Measurements from ENCODE around the gene PDE4B.

PDE4B gene

GRCh38 chr1:66265268-66265667, 472.6 kb downstream of the PDE4B start:
- no peak for DNase-seq (ENCODE audit: low spot score)

- no peak for DNase-seq (ENCODE audit: low spot score)
Observed at GRCh38 chr1:66265796-66266195, 473.1 kb downstream of the PDE4B start.

- DNase-seq (ENCODE audit: low spot score) = no peak
Observed at GRCh38 chr1:66266350-66266749, 473.7 kb downstream of the PDE4B start.

GRCh38 chr1:66266756-66267155, 474.1 kb downstream of the PDE4B start:
- DNase-seq (ENCODE audit: low spot score) = no peak

GRCh38 chr1:66267201-66267940, 474.7 kb downstream of the PDE4B start:
- no peak for DNase-seq (ENCODE audit: low spot score)

- DNase-seq (ENCODE audit: low spot score) = no peak
Observed at GRCh38 chr1:66269222-66269621, 476.5 kb downstream of the PDE4B start.

- DNase-seq (ENCODE audit: low spot score) = no peak
Observed at GRCh38 chr1:66270119-66270812, 477.6 kb downstream of the PDE4B start.

GRCh38 chr1:66271216-66271903, 478.7 kb downstream of the PDE4B start:
- no peak for DNase-seq (ENCODE audit: low spot score)

GRCh38 chr1:66271904-66272254, 479.2 kb downstream of the PDE4B start:
- DNase-seq (ENCODE audit: low spot score) = no peak

- no peak for DNase-seq (ENCODE audit: low spot score)
Observed at GRCh38 chr1:66273656-66274055, 481.0 kb downstream of the PDE4B start.

GRCh38 chr1:66274634-66275033, 481.9 kb downstream of the PDE4B start:
- DNase-seq (ENCODE audit: low spot score) = peak; percentile 56

- DNase-seq (ENCODE audit: low spot score) = peak; percentile 58
Observed at GRCh38 chr1:66275083-66275482, 482.4 kb downstream of the PDE4B start.

- peak; percentile 48 for DNase-seq (ENCODE audit: low spot score)
Observed at GRCh38 chr1:66275601-66276023, 482.9 kb downstream of the PDE4B start.

- DNase-seq (ENCODE audit: low spot score) = peak; percentile 86
Observed at GRCh38 chr1:66276218-66276617, 483.5 kb downstream of the PDE4B start.

GRCh38 chr1:66278260-66279021, 485.7 kb downstream of the PDE4B start:
- peak; percentile 31 for DNase-seq (ENCODE audit: low spot score)

GRCh38 chr1:66281808-66282207, 489.1 kb downstream of the PDE4B start:
- DNase-seq (ENCODE audit: low spot score) = no peak

- DNase-seq (ENCODE audit: low spot score) = peak; percentile 93
Observed at GRCh38 chr1:66282343-66282852, 489.7 kb downstream of the PDE4B start.

- DNase-seq (ENCODE audit: low spot score) = no peak
Observed at GRCh38 chr1:66282891-66283621, 490.4 kb downstream of the PDE4B start.

GRCh38 chr1:66283622-66284041, 490.9 kb downstream of the PDE4B start:
- peak; percentile 89 for DNase-seq (ENCODE audit: low spot score)

- DNase-seq (ENCODE audit: low spot score) = no peak
Observed at GRCh38 chr1:66284746-66285145, 492.1 kb downstream of the PDE4B start.

- no peak for DNase-seq (ENCODE audit: low spot score)
Observed at GRCh38 chr1:66285618-66286270, 493.0 kb downstream of the PDE4B start.

Measured in activated CD4-positive, alpha-beta T cell treated with anti-CD3 and anti-CD28 coated beads, Interleukin-2, Interleukin-4, amounts not matched to agents 100 ng/mL and 50 ng/mL, durations not matched to agents 16 hours and 8 hours (primary cell).